SK-N-SH (cell line): ENCODE results near the gene LRMDA. TPM values are rescaled to one million over a fixed set of nuclear protein-coding genes. Genes with fewer than 3 reads are reported as not detected.

Experiments used
- CTCF ChIA-PET: fragments of 300-600, 350-600 bp; formaldehyde crosslinking; extraction: SDS; loops from one replicate; lab custom pipeline; 2021; lab: Yijun Ruan, JAX
- POLR2A ChIA-PET: fragments of 350-600 bp; sonication (Branson Sonifier 250); formaldehyde crosslinking; extraction: SDS; loops from one replicate; lab custom pipeline; 2020; ENCODE audit warnings: antibody characterized with exemption, inconsistent platforms; lab: Yijun Ruan, JAX
- DNase-seq: peaks from one replicate; pipeline ENCODE4 v3.0.0; 2012
- H2AFZ ChIP-seq: fragments of 200-600 bp; sonication (generic); 2 replicates; pipeline ENCODE4 v1.8.1; 2016; ENCODE audit warnings: antibody characterized with exemption, mild to moderate bottlenecking, low read depth
- H3F3A ChIP-seq: fragments of 200-600 bp; sonication (generic); replicated peaks from 2 replicates; pipeline ENCODE3; 2016; ENCODE audit warnings: antibody characterized with exemption, mild to moderate bottlenecking; ENCODE audit not compliant: insufficient read depth
- H3K27ac ChIP-seq, 2 experiments: fragments of 200-500 bp in 1 of 2; fragments of 200-600 bp in 1 of 2; sonication (Bioruptor generic) in 1 of 2; sonication (generic), shearing (Covaris generic) in 1 of 2; 2 replicates each; pipeline versions ENCODE4 v1.5.1 to v1.6.1; 2014 to 2016; ENCODE audit warnings: low read depth in 2 of 2, inconsistent platforms in 1 of 2, low read length in 1 of 2, mild to moderate bottlenecking in 1 of 2, mixed read lengths in 1 of 2
- H3K27me3 ChIP-seq: fragments of 200-600 bp; sonication (generic), shearing (Covaris generic); 2 replicates; pipeline ENCODE4 v1.6.1; 2016; ENCODE audit warnings: mixed run types; ENCODE audit not compliant: insufficient read depth
- H3K36me3 ChIP-seq, 2 experiments: fragments of 200-500 bp in 1 of 2; fragments of 200-600 bp in 1 of 2; sonication (Bioruptor generic) in 1 of 2; sonication (generic) in 1 of 2; replicated peaks in 1 of 2; 2 replicates each; pipeline versions ENCODE3 to v1.5.1; 2014 to 2016; ENCODE audit warnings: low read length in 1 of 2, mild to moderate bottlenecking in 1 of 2; ENCODE audit not compliant: insufficient read depth in 2 of 2, control insufficient read depth in 1 of 2
- H3K4me1 ChIP-seq, 2 experiments: fragments of 200-500 bp in 1 of 2; fragments of 200-600 bp in 1 of 2; sonication (Bioruptor generic) in 1 of 2; sonication (generic), shearing (Covaris generic) in 1 of 2; 2 replicates each; pipeline versions ENCODE4 v1.5.1 to v1.6.1; 2014 to 2016; ENCODE audit warnings: low read depth in 1 of 2, low read length in 1 of 2, mixed run types in 1 of 2; ENCODE audit not compliant: insufficient read depth in 2 of 2, control insufficient read depth in 1 of 2
- H3K4me2 ChIP-seq: fragments of 200-600 bp; sonication (generic), shearing (Covaris generic); 2 replicates; pipeline ENCODE4 v1.6.1; 2017; ENCODE audit warnings: mixed run types
- H3K4me3 ChIP-seq, 2 experiments: fragments of 200-500 bp in 1 of 2; fragments of 200-600 bp in 1 of 2; sonication (Bioruptor generic) in 1 of 2; sonication (generic), shearing (Covaris generic) in 1 of 2; 2 replicates each; pipeline versions ENCODE4 v1.5.1 to v1.8.1; 2014 to 2016; ENCODE audit warnings: low read depth in 2 of 2, inconsistent platforms in 1 of 2, low read length in 1 of 2, mild to moderate bottlenecking in 1 of 2, mixed read lengths in 1 of 2, moderate library complexity in 1 of 2
- H3K79me2 ChIP-seq: fragments of 200-600 bp; sonication (generic); 2 replicates; pipeline ENCODE4 v1.8.1; 2017; ENCODE audit warnings: mild to moderate bottlenecking; ENCODE audit not compliant: insufficient read depth
- H3K9ac ChIP-seq: fragments of 200-600 bp; sonication (generic); 2 replicates; pipeline ENCODE4 v1.6.1; 2017; ENCODE audit warnings: mixed run types
- H3K9me2 ChIP-seq: fragments of 200-600 bp; sonication (generic); 2 replicates; pipeline ENCODE4 v1.6.1; 2017; ENCODE audit warnings: mixed run types
- H3K9me3 ChIP-seq: fragments of 200-600 bp; sonication (generic); 2 replicates; pipeline ENCODE4 v1.6.1; 2017; ENCODE audit warnings: mixed run types, mild to moderate bottlenecking, moderate library complexity
- H4K20me1 ChIP-seq: fragments of 200-600 bp; sonication (generic); 2 replicates; pipeline ENCODE4 v1.6.1; 2017; ENCODE audit warnings: mild to moderate bottlenecking, mixed run types; ENCODE audit not compliant: insufficient read depth
- CHD2 ChIP-seq: fragments of 150-350 bp; IDR thresholded peaks from 2 replicates; pipeline ENCODE4 v1.6.1; 2018; ENCODE audit warnings: low read length; ENCODE audit not compliant: partially characterized antibody
- FOSL2 ChIP-seq: IDR thresholded peaks from 2 replicates; pipeline ENCODE4 v1.4.0; 2012; ENCODE audit warnings: low read depth, mild to moderate bottlenecking, moderate library complexity, borderline replicate concordance
- FOXM1 ChIP-seq: IDR thresholded peaks from 2 replicates; pipeline ENCODE4 v1.4.0; 2012; ENCODE audit warnings: low read depth, mild to moderate bottlenecking
- IRF3 ChIP-seq: fragments of 150-350 bp; IDR thresholded peaks from 2 replicates; pipeline ENCODE4 v1.6.1; 2016; ENCODE audit warnings: mild to moderate bottlenecking, low read depth, low read length
- JUND ChIP-seq: IDR thresholded peaks from 2 replicates; pipeline ENCODE4 v1.4.0; 2012
- MXI1 ChIP-seq: IDR thresholded peaks from 2 replicates; pipeline ENCODE4 v1.6.1; 2012; ENCODE audit warnings: mild to moderate bottlenecking, low read depth, low read length, improper control_type of control experiment
- NFIC ChIP-seq: IDR thresholded peaks from 2 replicates; pipeline ENCODE4 v1.4.0; 2012; ENCODE audit warnings: borderline replicate concordance
- NRF1 ChIP-seq: IDR thresholded peaks from 2 replicates; pipeline ENCODE4 v1.6.1; 2012; ENCODE audit warnings: low read depth, mild to moderate bottlenecking, low read length
- PBX3 ChIP-seq: IDR thresholded peaks from 2 replicates; pipeline ENCODE4; 2012
- RAD21 ChIP-seq: IDR thresholded peaks from 2 replicates; pipeline ENCODE4 v1.6.1; 2012; ENCODE audit warnings: mild to moderate bottlenecking, low read length
- RFX5 ChIP-seq: IDR thresholded peaks from 2 replicates; pipeline ENCODE4 v1.6.1; 2012; ENCODE audit warnings: mild to moderate bottlenecking, improper control_type of control experiment, low read length
- RXRA ChIP-seq: IDR thresholded peaks from 2 replicates; pipeline ENCODE4 v1.4.0; 2012; ENCODE audit warnings: low read depth, mild to moderate bottlenecking, borderline replicate concordance
- SIN3A ChIP-seq: IDR thresholded peaks from 2 replicates; pipeline ENCODE4 v1.6.1; 2012; ENCODE audit warnings: low read depth, mild to moderate bottlenecking, low read length, moderate library complexity, borderline replicate concordance
- SMC3 ChIP-seq: IDR thresholded peaks from 2 replicates; pipeline ENCODE4 v1.6.1; 2012; ENCODE audit warnings: low read depth, low read length, improper control_type of control experiment
- TAF1 ChIP-seq: IDR thresholded peaks from 2 replicates; pipeline ENCODE4 v1.6.1; 2012; ENCODE audit warnings: low read depth, mild to moderate bottlenecking, low read length, moderate library complexity, borderline replicate concordance
- YY1 ChIP-seq: IDR thresholded peaks from 2 replicates; pipeline ENCODE4 v1.4.0; 2012; ENCODE audit warnings: low read depth, mild to moderate bottlenecking
- WGBS: methylation state at CpG from one replicate; pipeline ENCODE4 v1.1.6; 2017; ENCODE audit warnings: low lambda C conversion rate; 5-methylcytosine and 5-hydroxymethylcytosine counted together
- polyA plus RNA-seq, 3 experiments: library from polyadenylated mRNA; depleted of rRNA; stranded (reverse); fragments of >200 nt; gene quantifications; 2 replicates each; pipeline ENCODE4 v1.2.3, GENCODE V29; 2012
- TF ChIP-seq, protein P1 (sequence below): IDR thresholded peaks from 2 replicates; pipeline ENCODE4 v1.4.0; 2012; ENCODE audit warnings: low read depth
- TF ChIP-seq, protein P2 (sequence below): fragments of 150-350 bp; IDR thresholded peaks from 2 replicates; pipeline ENCODE4 v1.6.1; 2017; ENCODE audit warnings: antibody characterized with exemption, low read length, low read depth, borderline replicate concordance

The LRMDA gene
- polyA plus RNA-seq, 1 of the 3 experiments (the other 2 are of a cell fraction), result 0.95 TPM

- Histone ChIP-seq H4K20me1 (no peaks in the 10 kb centered on the region), H3K4me2 (no peak overlapping the region), H3K9me2 (no peaks in the 10 kb centered on the region), H3K27me3 (no peaks in the 10 kb centered on the region; the same call in 1 of the 2 replicates), H3K36me3 (no peaks in the 10 kb centered on the region), H3K4me1 (no peaks in the 10 kb centered on the region), H3F3A (no peaks in the 10 kb centered on the region), H3K4me3 (no peak overlapping the region), H3K9me3 (no peaks in the 10 kb centered on the region), H2AFZ (no peak overlapping the region), H3K79me2 (no peaks in the 10 kb centered on the region), H3K27ac (no peak overlapping the region), H3K9ac (no peak overlapping the region)
- ChIA-PET POLR2A (no interaction called here), CTCF (no interaction called here)
- WGBS, result 88% methylated on average over 9 of the region's 9 CpGs
- TF ChIP-seq, protein P1, sequence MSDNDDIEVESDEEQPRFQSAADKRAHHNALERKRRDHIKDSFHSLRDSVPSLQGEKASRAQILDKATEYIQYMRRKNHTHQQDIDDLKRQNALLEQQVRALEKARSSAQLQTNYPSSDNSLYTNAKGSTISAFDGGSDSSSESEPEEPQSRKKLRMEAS, result no peak
- no peak for TF ChIP-seq FOXM1
- no peak for TF ChIP-seq RFX5
- TF ChIP-seq YY1, result no peak
- no peak for TF ChIP-seq SIN3A
- no peak for TF ChIP-seq NFIC
- TF ChIP-seq IRF3, result no peak
- no peak for DNase-seq
Observed at GRCh38 chr10:75708060-75708459, 276.6 kb downstream of the LRMDA start.

DNA sequence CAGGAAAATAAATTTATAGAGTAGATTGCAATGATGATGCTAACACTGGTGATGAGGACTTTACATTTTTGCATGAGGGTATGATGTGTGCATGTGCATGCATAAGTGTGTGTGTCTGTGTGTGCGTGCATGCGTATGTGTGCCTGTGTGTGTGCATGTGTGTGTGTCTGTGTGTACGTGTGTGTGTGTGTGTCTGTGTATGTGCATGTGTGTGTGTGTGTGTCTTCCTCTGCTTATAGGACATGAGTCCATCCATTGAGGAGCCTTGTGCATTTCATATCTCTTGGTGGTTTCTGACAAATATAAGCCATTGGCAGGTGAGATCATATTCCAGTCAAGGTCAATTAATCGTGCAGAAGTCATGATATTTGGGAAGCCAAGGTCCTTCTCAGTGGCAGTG lies 277.8 kb downstream of the LRMDA start:
- Histone ChIP-seq H3K9ac (no peak overlapping the region), H2AFZ (no peak overlapping the region)
- TF ChIP-seq TAF1 (no peak), JUND (no peak), PBX3 (no peak)
- TF ChIP-seq, protein P1, result no peak
- TF ChIP-seq, all 33 proteins: peak for 0
- no peaks in the 10 kb centered on the region for H3K9me3 ChIP-seq
- H3K27ac ChIP-seq, result no peak overlapping the region
- no peaks in the 10 kb centered on the region for H3K36me3 ChIP-seq
- H4K20me1 ChIP-seq, result no peaks in the 10 kb centered on the region
- H3K9me2 ChIP-seq, result no peaks in the 10 kb centered on the region
- no peaks in the 10 kb centered on the region; the same call in 1 of the 2 replicates for H3K27me3 ChIP-seq
- no peak overlapping the region for H3K4me3 ChIP-seq
- DNase-seq, result no peak
- POLR2A ChIA-PET, result no interaction called here
- no peaks in the 10 kb centered on the region for H3K4me1 ChIP-seq
- no peaks in the 10 kb centered on the region for H3F3A ChIP-seq
- CTCF ChIA-PET, result no interaction called here
- 81% methylated on average over 4 of the region's 4 CpGs for WGBS
- H3K4me2 ChIP-seq, result no peak overlapping the region
- H3K79me2 ChIP-seq, result no peaks in the 10 kb centered on the region

DNA sequence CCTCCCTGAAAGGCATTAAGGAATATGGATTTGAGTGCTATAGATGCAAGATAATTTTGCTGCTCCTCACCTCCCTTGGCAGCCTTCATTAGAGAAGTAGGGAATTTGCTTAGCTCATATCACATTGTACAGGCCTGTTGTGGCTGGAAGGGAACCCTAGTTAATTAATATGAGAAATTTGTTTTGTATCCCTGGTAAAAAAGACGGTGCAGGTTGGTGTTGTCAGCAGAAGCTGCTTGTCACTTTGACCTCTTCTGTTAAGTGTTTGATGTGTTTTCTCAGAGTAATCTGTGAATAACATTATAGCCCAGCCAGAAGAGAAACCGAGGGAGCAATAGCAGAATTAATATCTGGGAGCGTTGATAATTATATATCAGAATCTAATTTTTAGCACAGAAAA lies 278.4 kb downstream of the LRMDA start:
- H3K36me3 ChIP-seq, result no peaks in the 10 kb centered on the region
- WGBS, result 60% methylated on average over 3 of the region's 3 CpGs
- TF ChIP-seq CHD2, result no peak
- TF ChIP-seq, protein P2, sequence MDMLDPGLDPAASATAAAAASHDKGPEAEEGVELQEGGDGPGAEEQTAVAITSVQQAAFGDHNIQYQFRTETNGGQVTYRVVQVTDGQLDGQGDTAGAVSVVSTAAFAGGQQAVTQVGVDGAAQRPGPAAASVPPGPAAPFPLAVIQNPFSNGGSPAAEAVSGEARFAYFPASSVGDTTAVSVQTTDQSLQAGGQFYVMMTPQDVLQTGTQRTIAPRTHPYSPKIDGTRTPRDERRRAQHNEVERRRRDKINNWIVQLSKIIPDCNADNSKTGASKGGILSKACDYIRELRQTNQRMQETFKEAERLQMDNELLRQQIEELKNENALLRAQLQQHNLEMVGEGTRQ, result no peak
- TF ChIP-seq RXRA, result no peak
- no peak for TF ChIP-seq RAD21
- no peak for TF ChIP-seq FOSL2
- TF ChIP-seq YY1, result no peak
- TF ChIP-seq SMC3, result no peak
- TF ChIP-seq MXI1, result no peak
- no peak for TF ChIP-seq NRF1

More for the DNA sequence above, 278.4 kb downstream of the LRMDA start:
- no peaks in the 10 kb centered on the region for H3K9me3 ChIP-seq
- no peaks in the 10 kb centered on the region for H3K4me1 ChIP-seq
- H4K20me1 ChIP-seq, result no peaks in the 10 kb centered on the region
- H3K4me3 ChIP-seq, result no peak overlapping the region
- H2AFZ ChIP-seq, result no peak overlapping the region
- no peaks in the 10 kb centered on the region for H3F3A ChIP-seq
- ChIA-PET POLR2A (no interaction called here), CTCF (no interaction called here)
- no peak for DNase-seq
- H3K79me2 ChIP-seq, result no peaks in the 10 kb centered on the region
- no peak overlapping the region for H3K27ac ChIP-seq
- no peak overlapping the region for H3K9ac ChIP-seq
- no peaks in the 10 kb centered on the region for H3K9me2 ChIP-seq
- no peak overlapping the region for H3K4me2 ChIP-seq
- H3K27me3 ChIP-seq, result no peaks in the 10 kb centered on the region; the same call in 1 of the 2 replicates
